Tibial nerve (tissue), 4 donors: ENCODE results near the gene ARHGAP26. TPM values are rescaled to one million over a fixed set of nuclear protein-coding genes. Genes with fewer than 3 reads are reported as not detected.
A peak's percentile ranks its signal among the peaks of the same experiment; 100 is the strongest.

Experiments
- DNase-seq, 2 donors: peaks; one replicate each; pipeline ENCODE4 v3.0.0-alpha.2; 2019; ENCODE audit warnings: low spot score in 2 of 2
- H3K27ac ChIP-seq, 4 donors: fragments of 200-600 bp; sonication (generic) in 3 of 4; one replicate each; pipeline ENCODE4 v1.5.1; 2017 to 2019; ENCODE audit warnings: mild to moderate bottlenecking in 1 of 4
- H3K27me3 ChIP-seq, 2 donors: fragments of 200-600 bp; sonication (generic) in 1 of 2; one replicate each; pipeline versions ENCODE4 v1.5.1 to v1.6.0; 2017 to 2019
- H3K36me3 ChIP-seq, 3 donors: fragments of 200-600 bp; sonication (generic); one replicate each; pipeline ENCODE4 v1.5.1; 2018 to 2019
- H3K4me1 ChIP-seq, 4 donors: fragments of 200-600 bp; sonication (generic) in 3 of 4; one replicate each; pipeline ENCODE4 v1.5.1; 2017 to 2019
- H3K4me3 ChIP-seq, 4 donors: fragments of 200-600 bp; sonication (generic) in 3 of 4; one replicate each; pipeline ENCODE4 v1.5.1; 2017 to 2019; ENCODE audit warnings: mild to moderate bottlenecking in 1 of 4, moderate library complexity in 1 of 4
- H3K9me3 ChIP-seq, 4 donors: fragments of 200-600 bp; sonication (generic) in 3 of 4; one replicate each; pipeline ENCODE4 v1.5.1; 2017 to 2019
- EP300 ChIP-seq, 2 donors: sonication (generic); formaldehyde crosslinking; IDR thresholded peaks; one replicate each; pipeline ENCODE4 v1.6.1; 2017; ENCODE audit warnings: antibody characterized with exemption in 2 of 2, mild to moderate bottlenecking in 1 of 2
- POLR2A ChIP-seq, 2 donors: fragments of 450-650 bp; IDR thresholded peaks; one replicate each; pipeline ENCODE4 v1.6.1; 2017; ENCODE audit warnings: antibody characterized with exemption in 2 of 2, mild to moderate bottlenecking in 2 of 2, moderate library complexity in 2 of 2
- WGBS, 2 donors: methylation state at CpG; one replicate each; pipeline ENCODE4 v1.1.5; 2018; 5-methylcytosine and 5-hydroxymethylcytosine counted together
- total RNA-seq, 4 donors: library from RNA; depleted of rRNA; stranded (reverse); fragments of >200 nt; gene quantifications; one replicate each; pipeline ENCODE4 v1.1.0, GENCODE V29; 2016
- TF ChIP-seq, protein P1 (sequence below), 5 experiments: fragments of 200-600 bp in 3 of 5; fragments of 450-650 bp in 2 of 5; sonication (generic) in 3 of 5; IDR thresholded peaks; one replicate each; pipeline ENCODE4 v1.5.1; 2016 to 2019; ENCODE audit warnings: antibody characterized with exemption in 5 of 5, mild to moderate bottlenecking in 3 of 5, moderate library complexity in 2 of 5

Gene ARHGAP26
- total RNA-seq, 4 donors from 2014 or later = 33.7 to 77.8 (median 57.8) TPM

DNA sequence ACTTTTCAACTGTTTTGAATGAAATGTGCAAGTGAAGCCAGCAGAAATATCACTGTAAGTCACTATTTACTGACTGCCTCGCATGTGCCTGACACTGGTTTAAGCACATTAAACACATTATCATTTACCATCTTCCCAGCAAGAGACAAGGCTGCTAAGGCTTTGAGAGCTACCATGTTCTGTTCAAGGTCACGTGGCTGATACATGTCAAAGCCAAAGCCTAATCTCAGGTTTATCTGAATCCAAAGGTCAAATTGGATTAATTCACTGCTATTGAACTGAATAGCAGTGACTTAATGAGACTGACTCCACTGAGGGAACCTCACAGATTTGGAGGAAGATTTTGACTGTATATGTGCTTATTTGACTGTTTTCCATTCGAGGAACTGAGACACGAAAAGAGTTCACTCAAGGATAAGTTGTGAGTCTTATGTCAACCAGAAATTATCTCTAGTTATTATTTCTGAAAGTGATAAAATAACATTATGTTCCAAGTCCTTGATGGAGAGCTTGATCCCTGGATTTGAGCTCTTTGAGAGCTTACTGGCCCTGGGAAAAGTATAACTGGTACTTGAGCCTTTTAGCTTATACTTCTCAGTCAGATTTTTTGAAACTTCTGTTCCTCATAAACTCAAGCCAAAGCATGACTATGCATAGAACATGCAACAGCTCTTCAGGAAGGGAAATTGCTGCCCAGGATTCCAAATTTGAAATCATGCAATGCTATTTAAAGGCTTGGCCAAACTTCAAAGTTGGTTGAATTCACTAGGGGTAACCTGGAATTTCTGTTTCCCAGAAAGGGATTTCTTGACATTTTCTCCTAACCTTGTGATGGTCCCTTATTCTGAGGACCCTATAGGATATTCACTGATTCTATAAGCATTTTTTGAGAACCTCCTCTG is 23.4 kb upstream of the ARHGAP26 start:
- peaks cover 0 to 41% (median 0%) of the 10 kb centered on the region in 4 donors for H3K4me1 ChIP-seq
- TF ChIP-seq, protein P1, sequence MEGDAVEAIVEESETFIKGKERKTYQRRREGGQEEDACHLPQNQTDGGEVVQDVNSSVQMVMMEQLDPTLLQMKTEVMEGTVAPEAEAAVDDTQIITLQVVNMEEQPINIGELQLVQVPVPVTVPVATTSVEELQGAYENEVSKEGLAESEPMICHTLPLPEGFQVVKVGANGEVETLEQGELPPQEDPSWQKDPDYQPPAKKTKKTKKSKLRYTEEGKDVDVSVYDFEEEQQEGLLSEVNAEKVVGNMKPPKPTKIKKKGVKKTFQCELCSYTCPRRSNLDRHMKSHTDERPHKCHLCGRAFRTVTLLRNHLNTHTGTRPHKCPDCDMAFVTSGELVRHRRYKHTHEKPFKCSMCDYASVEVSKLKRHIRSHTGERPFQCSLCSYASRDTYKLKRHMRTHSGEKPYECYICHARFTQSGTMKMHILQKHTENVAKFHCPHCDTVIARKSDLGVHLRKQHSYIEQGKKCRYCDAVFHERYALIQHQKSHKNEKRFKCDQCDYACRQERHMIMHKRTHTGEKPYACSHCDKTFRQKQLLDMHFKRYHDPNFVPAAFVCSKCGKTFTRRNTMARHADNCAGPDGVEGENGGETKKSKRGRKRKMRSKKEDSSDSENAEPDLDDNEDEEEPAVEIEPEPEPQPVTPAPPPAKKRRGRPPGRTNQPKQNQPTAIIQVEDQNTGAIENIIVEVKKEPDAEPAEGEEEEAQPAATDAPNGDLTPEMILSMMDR (IDR thresholded peaks at IDR 0.05) = no peak
- TF ChIP-seq POLR2A (IDR thresholded peaks at IDR 0.05) = no peak
- no peak for TF ChIP-seq EP300 (IDR thresholded peaks at IDR 0.05)
- DNase-seq = no peak
- WGBS, 2 donors = 67 to 71% methylated on average over 4 of the region's 4 CpGs
- no peak overlapping the region for H3K27ac ChIP-seq
- H3K9me3 ChIP-seq = no peaks in the 10 kb centered on the region
- no peaks in the 10 kb centered on the region for H3K36me3 ChIP-seq
- no peak overlapping the region for H3K4me3 ChIP-seq
- no peaks in the 10 kb centered on the region for H3K27me3 ChIP-seq

DNA sequence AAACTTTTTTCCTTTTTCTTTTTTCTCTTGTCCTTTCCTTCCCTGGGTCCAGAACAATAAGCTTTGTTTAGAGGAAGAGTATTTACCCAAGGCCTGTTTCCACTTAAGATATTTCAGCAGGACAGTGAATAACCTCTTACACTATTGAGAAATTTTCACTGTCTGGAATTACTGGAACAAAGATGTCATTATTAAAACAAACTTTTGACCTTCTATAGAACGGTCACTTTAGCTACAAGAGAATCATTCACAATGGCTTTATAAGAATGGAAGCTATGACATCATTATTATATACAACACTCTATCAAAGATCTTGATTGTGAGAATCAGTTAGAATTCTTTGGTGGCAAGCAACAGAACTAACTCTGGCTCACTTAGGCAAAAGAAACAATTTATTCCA is 22.0 kb upstream of the ARHGAP26 start:
- no peak overlapping the region for H3K4me3 ChIP-seq
- DNase-seq = no peak
- H3K27me3 ChIP-seq = no peaks in the 10 kb centered on the region
- peaks cover 0 to 51% (median 10%) of the 10 kb centered on the region in 4 donors for H3K4me1 ChIP-seq
- TF ChIP-seq, protein P1 (IDR thresholded peaks at IDR 0.05) = no peak
- TF ChIP-seq EP300 (IDR thresholded peaks at IDR 0.05) (no peak), POLR2A (IDR thresholded peaks at IDR 0.05) (no peak)
- 39 to 62% methylated on average over 1 of the region's 1 CpG for WGBS, 2 donors
- no peaks in the 10 kb centered on the region for H3K36me3 ChIP-seq
- H3K9me3 ChIP-seq = no peaks in the 10 kb centered on the region
- H3K27ac ChIP-seq = peak overlapping the region in 1 of 4 donors; percentile 57

DNA sequence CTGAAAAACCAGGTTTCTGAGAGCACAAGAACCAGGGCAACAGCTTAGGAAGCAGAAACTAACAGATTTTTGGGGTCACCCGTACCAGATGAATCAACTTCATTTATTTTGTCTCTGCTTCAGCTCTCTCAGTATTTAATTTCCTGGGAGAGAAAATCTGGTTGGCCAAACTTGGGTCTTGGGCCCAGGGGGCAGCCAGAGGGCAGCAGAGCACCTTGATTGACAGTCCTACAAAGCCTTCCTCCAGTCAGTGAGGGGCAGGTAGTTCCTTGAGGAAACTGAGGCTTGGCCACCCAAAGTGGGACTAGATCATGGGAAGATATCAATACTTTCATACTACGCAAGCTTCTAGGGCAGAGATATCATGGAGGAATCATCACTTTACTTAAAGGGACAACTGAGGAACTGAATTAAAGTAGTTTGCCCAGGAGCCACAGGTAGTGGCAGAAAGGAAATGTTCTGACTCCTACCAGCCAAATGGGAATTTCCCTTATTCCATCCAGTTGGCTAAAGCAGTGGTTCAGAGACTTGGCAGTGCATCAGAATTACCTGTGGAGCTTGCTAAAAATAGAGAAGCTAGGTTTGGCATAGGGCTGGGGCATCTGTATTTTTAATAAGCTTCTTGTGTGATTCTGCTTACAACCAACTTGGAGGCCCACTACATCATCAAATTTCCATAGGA is 21.5 kb upstream of the ARHGAP26 start:
- DNase-seq = no peak
- no peaks in the 10 kb centered on the region for H3K9me3 ChIP-seq
- TF ChIP-seq, protein P1 (IDR thresholded peaks at IDR 0.05) = peak in 3 of 5 experiments; percentile 12 to 52 (median 39)
- no peak for TF ChIP-seq POLR2A (IDR thresholded peaks at IDR 0.05)
- H3K4me1 ChIP-seq = peaks cover 0 to 51% (median 12%) of the 10 kb centered on the region in 4 donors
- H3K36me3 ChIP-seq = no peaks in the 10 kb centered on the region
- no peak overlapping the region for H3K4me3 ChIP-seq
- 70 to 78% methylated on average over 2 of the region's 2 CpGs for WGBS, 2 donors
- peak overlapping the region in 1 of 4 donors; percentile 57 for H3K27ac ChIP-seq
- H3K27me3 ChIP-seq = no peaks in the 10 kb centered on the region

DNA sequence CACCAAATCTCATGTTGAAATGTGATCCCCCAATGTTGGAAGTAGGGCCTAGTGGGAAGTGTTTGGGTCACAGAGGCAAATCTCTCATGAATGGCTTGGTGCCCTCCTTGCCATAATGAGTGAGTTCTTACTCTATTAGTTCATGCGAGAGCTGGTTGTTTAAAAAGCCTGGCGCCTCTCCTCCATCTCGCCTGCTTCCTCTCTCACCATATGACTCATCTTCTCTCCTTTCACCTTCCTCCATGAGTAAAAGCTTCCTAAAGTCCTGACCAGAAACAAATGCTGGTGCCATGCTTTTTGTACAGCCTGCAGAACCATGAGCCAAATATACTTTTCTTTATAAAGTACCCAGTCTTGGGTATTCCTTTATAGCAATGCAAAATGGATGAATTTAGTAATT is 20.9 kb upstream of the ARHGAP26 start:
- DNase-seq = no peak
- no peaks in the 10 kb centered on the region for H3K9me3 ChIP-seq
- H3K4me3 ChIP-seq = no peak overlapping the region
- TF ChIP-seq, protein P1 (IDR thresholded peaks at IDR 0.05) = no peak
- no peak for TF ChIP-seq EP300 (IDR thresholded peaks at IDR 0.05)
- TF ChIP-seq POLR2A (IDR thresholded peaks at IDR 0.05) = no peak
- H3K27me3 ChIP-seq = no peaks in the 10 kb centered on the region
- no peaks in the 10 kb centered on the region for H3K36me3 ChIP-seq
- H3K27ac ChIP-seq = no peak overlapping the region
- WGBS, 2 donors = 81 to 83% methylated on average over 3 of the region's 3 CpGs
- peaks cover 0 to 50% (median 12%) of the 10 kb centered on the region in 4 donors for H3K4me1 ChIP-seq
